SHP77 treated with DMSO at 0.1 percent for 48 hours (cell line): ENCODE results near the gene DAND5.
"Not testable (repeated sequence)": the region's sequence is repeated elsewhere in the genome, so short reads cannot be mapped to it uniquely, and the experiment has no call there.

Experiments
- DNase-seq: peaks from one replicate; lab custom pipeline; 2025; lab: John Stamatoyannopoulos, UW

The DAND5 gene

DNA sequence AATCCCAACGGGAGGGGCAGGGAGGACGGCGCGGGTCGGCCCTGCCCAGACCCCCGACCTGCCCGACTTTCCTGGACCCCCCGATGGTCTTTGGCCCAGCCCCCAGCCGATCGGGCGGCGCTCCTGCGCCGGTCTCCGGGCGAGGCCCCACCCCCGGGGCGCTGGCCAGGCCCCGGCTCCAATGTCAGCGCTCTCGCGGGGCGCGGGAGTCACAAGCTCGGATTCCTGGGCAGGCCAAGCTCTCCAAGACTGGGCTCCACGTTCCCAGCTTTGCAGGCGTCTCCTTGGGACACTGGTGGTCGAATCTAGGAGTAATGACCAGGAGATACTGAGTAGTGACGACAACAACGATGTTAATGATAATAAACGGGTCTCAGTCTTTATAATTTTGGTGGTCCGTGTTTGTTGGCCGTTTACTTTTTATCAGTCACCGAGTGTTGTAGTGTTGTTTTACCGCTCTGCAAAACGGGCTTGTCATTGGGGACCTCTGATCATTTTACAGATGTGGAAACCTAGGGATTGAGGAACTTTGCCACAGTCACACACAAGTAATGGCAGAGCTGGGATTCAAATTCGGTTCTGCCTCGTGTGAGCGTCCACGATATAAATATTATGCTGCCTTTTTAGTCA lies 23.2 kb upstream of the DAND5 start:
- no peak for DNase-seq

DNA sequence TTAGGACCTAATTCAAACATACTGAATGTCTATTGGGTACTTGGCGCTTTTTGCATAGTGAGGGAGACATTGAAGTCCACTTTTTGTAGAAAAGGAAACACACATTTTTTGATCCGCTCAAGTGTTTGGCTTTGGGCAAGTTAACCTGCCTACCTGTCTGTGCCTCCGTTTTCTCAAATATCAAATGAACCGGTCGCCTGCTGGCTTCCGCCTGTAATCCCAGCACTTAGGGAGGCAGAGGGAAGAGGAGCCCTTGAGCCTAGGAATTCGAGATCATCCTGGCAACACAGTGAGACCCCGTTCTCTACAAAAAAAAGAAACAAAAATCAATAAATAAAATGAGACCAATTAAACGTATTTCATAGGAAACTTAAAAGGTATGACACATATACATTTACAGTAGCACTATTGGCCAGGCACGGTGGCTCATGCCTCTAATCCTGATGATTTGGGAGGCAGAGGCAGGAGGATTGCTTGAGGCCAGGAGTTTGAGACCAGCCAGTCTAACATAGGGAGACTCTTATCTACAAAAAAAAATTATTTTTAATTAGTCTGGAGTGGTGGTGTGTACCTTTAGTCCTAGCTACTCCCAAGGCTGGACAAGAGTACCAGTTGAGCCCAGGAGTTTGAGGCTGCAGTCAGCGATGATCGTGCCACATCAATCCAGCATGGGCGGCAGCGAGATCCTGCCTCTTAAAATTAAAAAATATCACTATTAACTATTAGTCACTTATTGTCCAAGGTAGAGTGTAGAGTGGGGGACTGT lies 22.5 kb upstream of the DAND5 start:
- DNase-seq, result no peak

DNA sequence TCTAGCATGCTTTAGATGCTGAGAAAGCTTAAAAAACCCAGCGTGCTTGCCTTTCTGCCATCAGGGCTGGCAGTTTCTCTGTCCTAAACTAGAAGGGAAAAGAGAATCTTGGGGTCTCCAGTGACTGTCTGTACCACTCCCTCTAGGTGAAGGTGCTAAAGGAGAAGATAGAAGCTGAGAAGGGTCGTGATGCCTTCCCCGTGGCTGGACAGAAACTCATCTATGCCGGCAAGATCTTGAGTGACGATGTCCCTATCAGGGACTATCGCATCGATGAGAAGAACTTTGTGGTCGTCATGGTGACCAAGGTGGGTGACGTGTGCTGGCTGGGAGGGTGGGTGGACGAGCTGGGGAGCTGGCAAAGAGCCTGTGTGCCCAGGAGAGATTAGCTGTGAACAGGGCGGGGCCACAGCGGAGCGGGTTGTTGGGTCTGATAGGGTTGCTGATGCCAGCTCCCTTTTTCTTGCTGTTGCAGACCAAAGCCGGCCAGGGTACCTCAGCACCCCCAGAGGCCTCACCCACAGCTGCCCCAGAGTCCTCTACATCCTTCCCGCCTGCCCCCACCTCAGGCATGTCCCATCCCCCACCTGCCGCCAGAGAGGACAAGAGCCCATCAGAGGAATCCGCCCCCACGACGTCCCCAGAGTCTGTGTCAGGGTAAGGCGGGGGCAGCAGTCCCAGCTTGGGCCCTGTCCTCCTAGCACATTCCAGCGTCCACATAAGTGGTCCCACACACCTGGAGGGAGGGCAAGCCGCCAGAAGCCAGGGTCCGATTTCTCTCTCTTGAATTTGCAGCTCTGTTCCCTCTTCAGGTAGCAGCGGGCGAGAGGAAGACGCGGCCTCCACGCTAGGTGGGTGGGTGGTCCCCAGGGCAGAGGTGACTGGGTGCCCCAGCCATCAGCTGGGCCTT lies 21.4 kb upstream of the DAND5 start:
- no peak for DNase-seq

DNA sequence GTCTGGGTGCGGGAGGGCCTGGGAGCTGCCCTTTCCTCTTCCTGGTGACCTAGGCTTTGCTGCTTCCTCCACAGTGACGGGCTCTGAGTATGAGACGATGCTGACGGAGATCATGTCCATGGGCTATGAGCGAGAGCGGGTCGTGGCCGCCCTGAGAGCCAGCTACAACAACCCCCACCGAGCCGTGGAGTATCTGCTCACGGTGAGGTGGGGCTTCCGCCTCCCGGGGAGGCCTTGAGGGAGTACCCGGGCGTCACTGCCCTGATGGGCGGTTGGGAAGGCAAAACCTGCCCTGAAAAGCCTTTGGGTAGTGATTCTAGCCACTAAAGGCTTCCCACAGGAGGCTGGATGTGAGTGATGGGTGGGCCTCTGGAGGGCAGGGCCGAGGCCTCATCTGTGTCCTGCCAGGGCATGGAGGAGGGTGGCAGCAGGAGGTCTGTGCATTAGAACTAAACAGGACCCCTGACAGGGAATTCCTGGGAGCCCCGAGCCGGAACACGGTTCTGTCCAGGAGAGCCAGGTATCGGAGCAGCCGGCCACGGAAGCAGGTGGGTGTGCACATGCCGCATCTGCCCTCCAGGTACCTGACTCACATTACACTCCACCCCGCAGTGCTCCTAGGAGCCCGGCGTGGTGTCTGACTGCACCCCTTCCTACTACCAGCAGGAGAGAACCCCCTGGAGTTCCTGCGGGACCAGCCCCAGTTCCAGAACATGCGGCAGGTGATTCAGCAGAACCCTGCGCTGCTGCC lies 20.6 kb upstream of the DAND5 start:
- DNase-seq, result no peak

DNA sequence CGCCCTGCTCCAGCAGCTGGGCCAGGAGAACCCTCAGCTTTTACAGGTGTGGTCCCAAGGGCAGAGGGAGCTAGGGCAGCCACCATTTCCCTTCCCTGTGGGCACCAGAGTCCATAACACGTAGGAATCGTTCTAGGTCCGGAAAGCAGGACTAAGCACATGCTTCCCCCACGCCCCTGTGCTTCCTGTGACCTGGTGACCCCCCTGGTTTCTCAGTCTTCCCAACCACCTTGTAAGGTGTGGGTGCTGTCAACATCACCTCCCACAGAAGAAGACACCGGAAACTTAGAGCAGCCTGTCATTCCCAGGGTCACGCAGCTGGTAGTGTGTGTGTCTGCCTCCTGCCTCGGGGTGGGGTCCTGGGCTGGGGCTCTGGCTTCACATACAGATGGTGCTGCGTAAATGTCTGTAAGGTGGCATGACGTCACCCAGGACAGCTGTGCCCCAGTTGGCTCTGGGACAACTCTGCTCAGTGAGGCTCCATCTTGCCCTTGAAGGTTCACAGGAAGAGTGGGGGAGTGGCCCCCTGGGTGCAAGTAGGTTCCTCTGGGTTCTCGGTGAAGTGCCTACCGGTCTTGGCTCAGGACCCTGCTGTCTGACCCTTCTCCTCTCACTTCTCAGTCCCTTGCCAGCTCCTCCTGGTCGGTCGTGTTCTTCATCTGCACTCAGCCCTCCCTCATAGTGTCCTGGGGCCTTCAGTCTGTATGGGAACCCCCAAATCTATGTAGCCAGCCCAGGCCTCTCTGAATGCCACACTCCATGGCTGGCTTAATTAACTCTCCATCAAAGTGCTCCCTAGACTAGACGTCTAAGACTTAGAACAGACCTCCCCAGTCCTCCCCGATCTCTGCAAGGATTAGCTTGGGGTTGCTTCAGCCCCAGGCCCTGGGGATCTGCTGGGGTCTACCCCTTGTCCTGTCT lies 19.8 kb upstream of the DAND5 start:
- no peak for DNase-seq

DNA sequence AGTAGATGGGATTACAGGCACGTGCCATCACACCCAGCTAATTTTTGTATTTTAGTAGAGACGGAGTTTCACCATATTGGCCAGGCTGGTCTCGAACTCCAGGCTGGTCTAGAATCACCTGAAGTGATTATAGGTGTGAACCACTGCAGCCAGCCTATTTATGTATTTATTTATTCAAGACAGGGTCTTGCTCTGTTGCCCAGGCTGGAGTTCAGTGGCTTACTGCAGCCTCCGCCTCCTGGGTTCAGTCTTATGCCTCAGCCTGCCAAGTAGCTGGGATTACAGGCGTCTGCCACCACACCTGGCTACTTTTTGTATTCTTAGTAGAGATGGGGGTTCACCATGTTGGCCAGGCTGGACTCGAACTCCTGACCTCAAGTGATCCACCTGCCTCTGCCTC lies 17.3 kb upstream of the DAND5 start:
- DNase-seq, result not testable (repeated sequence)

DNA sequence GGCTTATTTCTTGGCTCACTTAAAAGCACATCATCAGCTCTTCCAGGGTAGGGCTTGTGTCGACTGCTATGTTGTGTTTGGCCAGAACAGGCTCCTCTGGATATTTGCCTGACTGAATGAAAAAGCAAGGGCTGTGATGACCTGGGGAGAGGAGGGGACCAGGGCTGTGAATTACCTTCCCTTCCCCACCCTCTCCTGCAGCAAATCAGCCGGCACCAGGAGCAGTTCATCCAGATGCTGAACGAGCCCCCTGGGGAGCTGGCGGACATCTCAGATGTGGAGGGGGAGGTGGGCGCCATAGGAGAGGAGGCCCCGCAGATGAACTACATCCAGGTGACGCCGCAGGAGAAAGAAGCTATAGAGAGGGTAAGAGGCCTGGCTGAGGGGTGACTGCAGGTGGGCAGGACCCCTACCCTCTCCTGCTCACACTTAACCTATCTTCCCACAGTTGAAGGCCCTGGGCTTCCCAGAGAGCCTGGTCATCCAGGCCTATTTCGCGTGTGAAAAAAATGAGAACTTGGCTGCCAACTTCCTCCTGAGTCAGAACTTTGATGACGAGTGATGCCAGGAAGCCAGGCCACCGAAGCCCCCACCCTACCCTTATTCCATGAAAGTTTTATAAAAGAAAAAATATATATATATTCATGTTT lies 16.8 kb upstream of the DAND5 start:
- no peak for DNase-seq

DNA sequence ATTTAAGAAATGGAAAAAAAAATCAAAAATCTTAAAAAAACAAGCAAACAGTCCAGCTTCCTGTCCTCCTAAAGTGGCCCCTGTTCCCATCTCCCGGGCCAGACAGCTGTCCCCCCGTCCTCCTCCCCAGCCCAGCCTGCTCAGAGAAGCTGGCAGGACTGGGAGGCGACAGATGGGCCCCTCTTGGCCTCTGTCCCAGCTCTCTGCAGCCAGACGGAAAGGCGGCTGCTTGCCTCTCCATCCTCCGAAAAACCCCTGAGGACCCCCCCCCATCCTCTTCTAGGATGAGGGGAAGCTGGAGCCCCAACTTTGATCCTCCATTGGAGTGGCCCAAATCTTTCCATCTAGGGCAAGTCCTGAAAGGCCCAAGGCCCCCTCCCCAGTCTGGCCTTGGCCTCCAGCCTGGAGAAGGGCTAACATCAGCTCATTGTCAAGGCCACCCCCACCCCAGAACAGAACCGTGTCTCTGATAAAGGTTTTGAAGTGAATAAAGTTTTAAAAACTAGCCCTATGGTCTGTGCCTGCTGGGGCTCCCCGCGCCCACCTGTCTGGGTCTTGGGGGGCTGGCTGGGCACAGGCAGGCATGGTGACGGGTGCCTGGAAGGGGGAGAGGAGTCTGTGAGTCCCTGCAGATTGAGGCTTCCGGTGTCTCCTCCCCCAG lies 16.1 kb upstream of the DAND5 start:
- no peak for DNase-seq

DNA sequence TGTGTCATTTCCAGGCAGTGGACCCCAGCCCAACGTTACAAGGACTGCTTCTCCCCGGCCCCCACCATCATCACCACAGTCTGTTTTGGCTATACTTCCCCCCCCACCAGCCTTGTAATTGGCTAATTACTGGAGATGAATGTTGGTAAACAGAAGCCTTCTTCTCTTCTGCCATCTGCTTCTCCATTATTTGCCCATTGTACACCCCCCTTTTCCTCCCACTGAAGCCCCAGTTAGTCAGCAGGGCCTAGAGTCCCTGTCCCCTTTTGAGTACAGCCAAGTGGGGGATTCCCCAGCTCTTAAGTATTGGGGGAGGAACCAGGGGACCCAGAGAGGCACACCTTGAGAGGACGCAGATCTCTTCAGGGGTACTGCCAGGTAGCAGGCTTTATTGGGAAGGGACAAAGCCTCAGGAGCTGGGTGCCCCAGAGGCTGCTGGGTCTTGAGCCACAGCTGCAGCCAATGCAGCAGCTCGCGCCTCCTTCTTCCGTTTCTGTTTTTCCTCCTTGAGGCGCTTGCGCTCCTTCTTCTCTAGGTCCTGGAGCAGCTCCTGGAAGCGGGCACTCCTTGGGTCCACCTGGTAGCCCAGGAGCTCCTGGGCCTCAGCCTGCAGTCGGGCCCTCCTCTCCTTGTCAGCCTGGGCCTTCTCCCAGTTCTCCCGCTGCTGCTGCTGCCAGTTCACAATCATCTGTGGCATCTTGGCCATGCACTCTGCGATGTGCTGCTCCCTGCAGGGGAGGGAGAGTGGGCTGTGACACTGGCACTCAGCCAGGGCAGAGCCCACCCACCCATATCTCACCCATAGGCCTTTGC lies 15.4 kb upstream of the DAND5 start:
- DNase-seq, result no peak

DNA sequence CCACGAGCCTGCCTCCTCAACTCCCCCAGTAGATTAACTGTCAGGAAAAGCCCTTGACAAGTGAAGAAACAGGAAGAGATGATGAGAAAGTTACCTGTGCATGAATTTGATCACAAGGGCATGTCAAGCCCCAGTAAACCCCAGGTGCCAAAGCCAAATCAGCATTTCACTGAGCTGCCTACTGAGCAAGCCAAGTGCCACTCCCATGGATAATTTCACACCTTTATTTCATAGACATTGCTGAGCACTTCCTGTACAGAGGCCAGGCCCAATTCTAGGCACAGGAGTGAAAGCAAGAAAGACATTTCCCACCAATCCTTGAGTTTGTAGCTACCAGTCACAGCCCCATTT lies 14.8 kb upstream of the DAND5 start:
- no peak for DNase-seq

DNA sequence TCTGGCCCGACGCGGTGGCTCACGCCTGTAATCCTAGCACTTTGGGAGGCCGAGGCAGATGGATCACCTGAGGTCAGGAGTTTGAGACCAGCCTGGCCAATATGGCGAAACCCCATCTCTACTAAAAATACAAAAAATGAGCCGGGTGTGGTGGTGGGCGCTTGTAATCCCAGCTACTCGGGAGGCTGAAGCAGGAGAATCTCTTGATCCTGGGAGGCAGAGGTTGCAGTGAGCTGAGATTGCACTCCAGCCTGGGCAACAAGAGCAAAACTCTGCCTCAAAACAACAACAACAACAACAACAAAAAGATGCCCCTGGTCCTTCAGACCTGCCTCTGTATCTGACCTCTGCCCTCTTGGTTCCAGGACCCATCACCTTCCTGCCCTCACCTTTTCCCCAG lies 13.8 kb upstream of the DAND5 start:
- DNase-seq, result not testable (repeated sequence)

DNA sequence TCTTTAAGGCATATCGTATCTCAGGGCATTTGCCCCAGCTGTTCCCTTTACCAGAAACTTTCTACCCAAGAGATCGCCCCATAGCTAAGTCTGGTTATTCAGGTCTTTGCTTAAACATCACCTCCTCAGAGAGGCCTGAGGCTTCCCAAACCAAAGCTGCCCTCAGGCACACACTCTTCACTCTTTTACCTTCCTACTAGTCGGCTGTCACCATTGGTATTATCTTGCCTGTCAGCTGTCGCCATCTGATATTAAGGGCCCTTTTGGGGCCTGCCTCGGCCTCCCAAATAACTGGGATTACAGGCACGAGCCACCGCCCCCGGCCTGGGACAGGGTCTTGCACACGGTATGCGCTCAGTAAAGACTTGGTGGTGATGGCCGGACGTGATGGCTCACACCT lies 13.4 kb upstream of the DAND5 start:
- no peak for DNase-seq

DNA sequence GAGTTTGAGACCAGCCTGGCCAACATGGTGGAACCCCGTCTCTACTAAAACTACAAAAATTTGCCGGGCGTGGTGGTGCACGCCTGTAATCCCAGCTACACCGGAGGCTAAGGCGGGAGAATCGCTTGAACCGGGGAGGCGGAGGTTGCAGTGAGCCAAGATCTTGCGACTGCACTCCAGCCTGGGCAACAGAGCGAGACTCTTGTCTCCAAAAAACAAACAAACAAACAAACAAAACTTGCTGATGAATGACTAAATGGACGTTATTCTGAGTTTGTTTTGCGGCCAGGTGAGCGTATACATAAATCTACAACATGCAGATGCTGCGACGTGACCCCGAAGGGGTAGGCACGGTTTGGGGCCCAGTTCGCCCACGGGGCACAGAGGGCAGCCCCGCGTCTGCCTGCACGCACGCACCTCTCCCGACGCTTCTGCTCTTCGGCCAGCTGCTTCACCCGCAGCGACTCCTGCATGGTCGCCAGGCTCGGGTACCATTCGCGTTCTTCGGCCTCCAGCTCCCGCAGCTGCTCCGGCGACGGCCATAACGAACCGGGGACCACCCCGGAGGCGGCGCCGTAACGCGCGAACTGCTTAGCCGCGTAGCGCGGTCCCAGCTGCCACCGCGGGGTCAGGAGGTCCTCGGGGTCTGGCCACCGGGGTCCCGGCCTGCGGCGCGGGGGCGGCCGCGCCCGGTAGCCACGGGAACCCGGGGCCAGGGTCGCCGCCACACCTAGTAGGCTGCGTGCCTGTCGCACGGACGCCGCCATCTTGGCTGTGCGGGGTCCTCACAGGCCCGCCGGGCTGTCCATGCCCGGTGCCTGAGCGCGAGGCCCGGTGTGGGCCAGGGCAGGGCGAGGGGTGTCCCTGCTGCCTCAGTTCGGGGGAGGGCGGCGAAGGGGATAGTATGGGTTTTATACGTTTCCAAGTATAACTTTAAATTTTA lies 12.7 kb upstream of the DAND5 start, which contains the start of gene GADD45GIP1:
Gene GADD45GIP1 (minus strand): TSS at position 778 of the 943 bp plus-strand sequence. CDS start 11 bp downstream, at position 767.
- peak; percentile 41 for DNase-seq

DNA sequence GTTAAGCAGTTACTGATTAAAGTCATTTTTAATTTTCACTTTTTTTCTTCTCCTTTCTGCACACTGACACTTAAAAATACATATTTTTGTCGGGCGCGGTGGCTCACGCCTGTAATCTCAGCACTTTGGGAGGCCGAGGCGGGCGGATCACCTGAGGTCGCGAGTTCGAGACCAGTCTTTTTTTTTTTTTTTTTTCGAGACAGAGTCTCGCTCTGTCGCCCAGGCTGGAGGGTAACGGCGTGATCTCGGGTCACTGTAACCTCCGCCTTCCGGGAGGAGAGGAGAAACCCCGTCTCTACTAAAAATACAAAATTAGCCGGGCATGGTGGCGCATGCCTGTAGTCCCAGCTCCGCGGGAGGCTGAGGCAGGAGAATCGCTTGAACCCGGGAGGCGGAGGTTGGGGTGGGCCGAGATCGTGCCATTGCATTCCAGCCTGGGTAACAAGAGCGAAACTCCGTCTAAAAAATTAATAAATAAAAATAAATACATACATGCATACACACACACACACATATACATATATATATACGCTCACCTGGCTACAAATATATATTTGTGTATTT lies 11.9 kb upstream of the DAND5 start:
- not testable (repeated sequence) for DNase-seq

DNA sequence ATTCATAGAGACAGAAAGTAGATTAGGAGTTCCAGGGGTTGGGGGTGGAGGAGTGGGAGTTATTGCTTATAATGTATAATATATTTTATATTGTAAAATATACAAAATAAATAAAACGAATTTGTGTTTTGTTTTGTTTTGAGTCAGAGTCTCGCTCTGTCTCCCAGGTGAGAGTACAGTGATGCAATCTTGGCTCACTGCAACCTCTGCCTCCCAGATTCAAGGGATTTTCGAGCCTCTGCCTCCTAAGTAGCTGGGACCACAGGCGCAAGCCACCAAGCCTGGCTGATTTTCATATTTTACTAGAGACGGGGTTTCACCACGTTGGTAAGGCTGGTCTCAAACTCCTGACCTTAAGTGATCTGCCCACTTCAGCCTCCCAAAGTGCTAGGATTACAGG lies 9.9 kb upstream of the DAND5 start:
- DNase-seq, result no peak

DNA sequence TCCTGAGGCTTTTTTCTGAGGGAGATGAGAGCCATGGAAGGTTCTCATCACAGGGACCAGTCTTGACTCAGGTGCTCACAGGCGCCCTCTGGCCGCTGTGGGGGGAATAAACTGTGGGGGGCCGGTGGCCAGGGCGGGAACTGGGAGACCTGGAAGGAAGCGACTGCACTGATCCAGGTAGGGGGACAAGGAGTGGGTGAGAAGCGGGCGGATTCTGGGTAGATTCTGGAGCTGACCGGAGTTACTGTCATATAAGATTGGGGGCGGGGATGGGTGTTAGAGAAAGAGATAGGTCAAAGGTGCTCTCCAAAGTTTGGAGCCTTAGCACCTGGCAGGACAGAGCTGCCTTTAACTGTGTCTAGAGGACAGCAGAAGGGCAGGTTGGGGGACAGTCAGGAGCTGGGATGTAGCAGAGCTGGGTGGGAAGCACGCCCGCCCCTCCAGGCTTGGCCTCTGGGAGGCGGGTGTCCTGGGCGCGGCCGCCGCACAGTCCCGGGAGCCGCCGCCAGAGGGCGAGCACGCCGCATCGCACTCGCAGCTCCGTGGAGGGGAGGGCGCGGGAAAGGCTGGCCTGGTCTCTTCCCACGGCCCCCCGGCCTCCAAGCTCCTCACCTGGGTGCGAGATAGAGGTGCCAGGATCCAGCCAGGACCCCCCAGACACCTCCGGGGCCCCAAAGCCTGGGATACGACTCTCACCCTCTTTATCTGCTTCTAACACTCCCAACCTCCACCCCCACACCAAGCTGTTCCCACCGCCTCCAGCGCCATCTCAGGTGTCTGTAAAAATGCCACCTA lies 4.2 kb upstream of the DAND5 start:
- DNase-seq, result peak; percentile 26

DNA sequence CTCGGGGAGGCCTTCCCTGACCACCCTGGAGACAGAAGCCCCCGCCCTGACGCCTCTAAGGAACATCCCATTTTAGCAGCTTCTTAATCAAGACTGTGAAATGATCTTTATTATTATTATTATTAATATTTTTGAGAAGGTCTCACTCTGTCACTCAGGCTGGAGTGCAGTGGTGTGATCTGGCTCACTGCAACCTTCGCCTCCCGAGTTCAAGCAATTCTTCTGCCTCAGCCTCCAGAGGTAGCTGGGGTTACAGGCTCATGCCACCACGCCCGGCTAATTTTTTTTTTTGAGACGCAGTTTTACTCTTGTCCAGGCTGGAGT lies 3.6 kb upstream of the DAND5 start:
- DNase-seq, result no peak
